RWPE2 (cell line): Measurements from ENCODE around the gene SERPINB1.

Source experiments
- ATAC-seq: fragments of 200-7000 bp; cut with Tn5 transposase; 3 replicates; pipeline ENCODE4 v1.9.1; 2021; ENCODE audit warnings: low read depth
- DNase-seq: peaks from one replicate; pipeline ENCODE4 v3.0.0-alpha.2; 2020; ENCODE audit warnings: low spot score
- H3K27ac ChIP-seq: fragments of 450-650 bp; 2 replicates; pipeline ENCODE4 v1.5.1; 2017; ENCODE audit warnings: mild to moderate bottlenecking; ENCODE audit not compliant: poor library complexity, severe bottlenecking
- H3K27me3 ChIP-seq: fragments of 250-450 bp; sonication (Bioruptor Pico); 2 replicates; pipeline ENCODE4 v1.5.1; 2021; ENCODE audit warnings: mild to moderate bottlenecking, moderate library complexity; ENCODE audit not compliant: insufficient read depth, poor library complexity, severe bottlenecking
- H3K36me3 ChIP-seq: fragments of 250-450 bp; sonication (Bioruptor Pico); 2 replicates; pipeline ENCODE4 v1.5.1; 2020; ENCODE audit warnings: low read depth, mild to moderate bottlenecking, moderate library complexity
- H3K4me1 ChIP-seq: fragments of 250-450 bp; sonication (Bioruptor Pico); 2 replicates; pipeline ENCODE4 v1.5.1; 2021; ENCODE audit warnings: mild to moderate bottlenecking, moderate library complexity; ENCODE audit not compliant: insufficient read depth, poor library complexity, severe bottlenecking
- H3K4me3 ChIP-seq: fragments of 250-450 bp; sonication (Bioruptor Pico); 2 replicates; pipeline ENCODE4 v1.5.1; 2021; ENCODE audit warnings: mild to moderate bottlenecking, moderate library complexity; ENCODE audit not compliant: severe bottlenecking
- H3K9me3 ChIP-seq: fragments of 250-450 bp; sonication (Bioruptor Pico); 2 replicates; pipeline ENCODE4 v1.5.1; 2021; ENCODE audit warnings: mild to moderate bottlenecking, moderate library complexity; ENCODE audit not compliant: severe bottlenecking
- TF ChIP-seq, protein P1 (sequence below): fragments of 450-650 bp; IDR thresholded peaks from one replicate; pipeline ENCODE4 v1.5.1; 2017; ENCODE audit warnings: mild to moderate bottlenecking, moderate library complexity; ENCODE audit not compliant: poor library complexity, severe bottlenecking

SERPINB1 gene

DNA sequence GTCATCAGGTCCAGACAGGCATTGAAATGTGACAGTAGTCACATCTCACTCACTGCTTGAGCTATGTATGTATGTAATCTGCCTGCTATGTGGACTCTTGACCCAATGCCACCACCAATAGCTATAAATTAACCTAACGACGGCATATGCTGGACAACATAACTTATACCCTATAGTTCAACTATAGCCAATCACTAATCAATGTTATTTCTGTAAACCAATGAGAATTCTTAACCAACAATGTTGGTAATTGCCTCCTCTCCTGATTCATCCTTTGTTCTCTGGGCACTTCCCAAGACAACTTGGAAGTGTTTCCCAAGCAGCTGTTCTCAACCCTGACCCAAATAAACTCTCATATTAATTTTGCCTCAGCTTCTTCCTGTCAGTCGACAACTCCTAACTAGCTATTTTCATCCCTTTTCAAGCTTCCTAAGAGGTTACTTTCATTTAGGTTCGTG lies 24.1 kb upstream of the SERPINB1 start:
- no peak for DNase-seq
- no peaks in the 10 kb centered on the region for H3K27me3 ChIP-seq
- no peaks in the 10 kb centered on the region for H3K9me3 ChIP-seq
- TF ChIP-seq, protein P1, sequence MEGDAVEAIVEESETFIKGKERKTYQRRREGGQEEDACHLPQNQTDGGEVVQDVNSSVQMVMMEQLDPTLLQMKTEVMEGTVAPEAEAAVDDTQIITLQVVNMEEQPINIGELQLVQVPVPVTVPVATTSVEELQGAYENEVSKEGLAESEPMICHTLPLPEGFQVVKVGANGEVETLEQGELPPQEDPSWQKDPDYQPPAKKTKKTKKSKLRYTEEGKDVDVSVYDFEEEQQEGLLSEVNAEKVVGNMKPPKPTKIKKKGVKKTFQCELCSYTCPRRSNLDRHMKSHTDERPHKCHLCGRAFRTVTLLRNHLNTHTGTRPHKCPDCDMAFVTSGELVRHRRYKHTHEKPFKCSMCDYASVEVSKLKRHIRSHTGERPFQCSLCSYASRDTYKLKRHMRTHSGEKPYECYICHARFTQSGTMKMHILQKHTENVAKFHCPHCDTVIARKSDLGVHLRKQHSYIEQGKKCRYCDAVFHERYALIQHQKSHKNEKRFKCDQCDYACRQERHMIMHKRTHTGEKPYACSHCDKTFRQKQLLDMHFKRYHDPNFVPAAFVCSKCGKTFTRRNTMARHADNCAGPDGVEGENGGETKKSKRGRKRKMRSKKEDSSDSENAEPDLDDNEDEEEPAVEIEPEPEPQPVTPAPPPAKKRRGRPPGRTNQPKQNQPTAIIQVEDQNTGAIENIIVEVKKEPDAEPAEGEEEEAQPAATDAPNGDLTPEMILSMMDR: no peak
- ATAC-seq: no peak
- H3K4me1 ChIP-seq: peaks cover 6% of the 10 kb centered on the region
- H3K36me3 ChIP-seq: no peaks in the 10 kb centered on the region
- H3K4me3 ChIP-seq: no peak overlapping the region
- no peak overlapping the region for H3K27ac ChIP-seq

- ATAC-seq (no peak), DNase-seq (no peak)
- Histone ChIP-seq H3K4me3 (no peak overlapping the region), H3K9me3 (no peaks in the 10 kb centered on the region), H3K27ac (no peak overlapping the region), H3K36me3 (no peaks in the 10 kb centered on the region), H3K4me1 (peaks cover 6% of the 10 kb centered on the region), H3K27me3 (no peaks in the 10 kb centered on the region)
- TF ChIP-seq, protein P1: no peak
Measured at GRCh38 chr6:2865270-2865669, 23.6 kb upstream of the SERPINB1 start.

DNA sequence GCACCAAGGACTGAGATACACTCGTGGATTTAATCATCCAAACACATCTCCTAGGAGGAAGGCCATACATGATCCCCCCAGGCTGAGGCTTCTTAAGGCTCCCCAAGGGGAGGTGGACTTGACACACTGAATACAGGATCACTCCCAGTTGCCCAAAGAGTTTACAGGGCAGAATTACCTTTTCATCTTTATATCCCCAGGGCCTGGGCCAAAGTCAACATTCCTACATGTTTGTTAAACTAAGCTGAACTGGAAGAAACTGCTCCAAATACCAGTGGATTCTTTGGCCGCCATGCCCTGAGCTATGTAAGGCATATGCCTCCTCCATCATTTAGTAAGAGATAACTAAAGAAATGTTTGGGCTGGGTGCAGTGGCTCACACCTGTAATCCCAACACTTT lies 22.2 kb upstream of the SERPINB1 start:
- H3K4me3 ChIP-seq: no peak overlapping the region
- no peak overlapping the region for H3K27ac ChIP-seq
- no peak for ATAC-seq
- no peaks in the 10 kb centered on the region for H3K36me3 ChIP-seq
- H3K4me1 ChIP-seq: peaks cover 6% of the 10 kb centered on the region
- TF ChIP-seq, protein P1: no peak
- DNase-seq: no peak
- H3K9me3 ChIP-seq: no peaks in the 10 kb centered on the region
- H3K27me3 ChIP-seq: no peaks in the 10 kb centered on the region

- Histone ChIP-seq H3K4me3 (no peak overlapping the region), H3K9me3 (no peaks in the 10 kb centered on the region), H3K4me1 (peaks cover 6% of the 10 kb centered on the region), H3K27me3 (no peaks in the 10 kb centered on the region), H3K36me3 (no peaks in the 10 kb centered on the region), H3K27ac (no peak overlapping the region)
- DNase-seq: no peak
- TF ChIP-seq, protein P1: no peak
- no peak for ATAC-seq
Measured at GRCh38 chr6:2862712-2863181, 21.1 kb upstream of the SERPINB1 start.

- Histone ChIP-seq H3K27me3 (no peaks in the 10 kb centered on the region), H3K4me3 (no peak overlapping the region), H3K36me3 (no peaks in the 10 kb centered on the region), H3K9me3 (no peaks in the 10 kb centered on the region), H3K4me1 (peaks cover 10% of the 10 kb centered on the region), H3K27ac (no peak overlapping the region)
- TF ChIP-seq, protein P1: no peak
- DNase-seq: no peak
- no peak for ATAC-seq
Measured at GRCh38 chr6:2861822-2862164, 20.1 kb upstream of the SERPINB1 start.
